Measurements from ENCODE around the gene MAP3K6. TPM values are rescaled to one million over a fixed set of nuclear protein-coding genes. Genes with fewer than 3 reads are reported as not detected.

The MAP3K6 gene
- total RNA-seq, 1 donor from 2014 or later: 45.2 TPM

- Histone ChIP-seq H3K27ac (replicated peaks) (peak overlapping the region; percentile 31), H3K9me3 (replicated peaks) (no peaks in the 10 kb centered on the region), H3K4me3 (no peak overlapping the region), H3K36me3 (no peaks in the 10 kb centered on the region), H3K4me1 (peaks cover 100% of the 10 kb centered on the region), H3K27me3 (ENCODE audit: low read depth) (no peaks in the 10 kb centered on the region)
- TF ChIP-seq, protein P1, sequence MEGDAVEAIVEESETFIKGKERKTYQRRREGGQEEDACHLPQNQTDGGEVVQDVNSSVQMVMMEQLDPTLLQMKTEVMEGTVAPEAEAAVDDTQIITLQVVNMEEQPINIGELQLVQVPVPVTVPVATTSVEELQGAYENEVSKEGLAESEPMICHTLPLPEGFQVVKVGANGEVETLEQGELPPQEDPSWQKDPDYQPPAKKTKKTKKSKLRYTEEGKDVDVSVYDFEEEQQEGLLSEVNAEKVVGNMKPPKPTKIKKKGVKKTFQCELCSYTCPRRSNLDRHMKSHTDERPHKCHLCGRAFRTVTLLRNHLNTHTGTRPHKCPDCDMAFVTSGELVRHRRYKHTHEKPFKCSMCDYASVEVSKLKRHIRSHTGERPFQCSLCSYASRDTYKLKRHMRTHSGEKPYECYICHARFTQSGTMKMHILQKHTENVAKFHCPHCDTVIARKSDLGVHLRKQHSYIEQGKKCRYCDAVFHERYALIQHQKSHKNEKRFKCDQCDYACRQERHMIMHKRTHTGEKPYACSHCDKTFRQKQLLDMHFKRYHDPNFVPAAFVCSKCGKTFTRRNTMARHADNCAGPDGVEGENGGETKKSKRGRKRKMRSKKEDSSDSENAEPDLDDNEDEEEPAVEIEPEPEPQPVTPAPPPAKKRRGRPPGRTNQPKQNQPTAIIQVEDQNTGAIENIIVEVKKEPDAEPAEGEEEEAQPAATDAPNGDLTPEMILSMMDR (IDR thresholded peaks at IDR 0.05; ENCODE audit: borderline replicate concordance): no peak
- no peak for DNase-seq
- intact Hi-C loops (cut with micrococcal nuclease): no loop called here
These were observed 33.6 kb upstream of the MAP3K6 start for GRCh38 chr1:27400082-27400962.

DNA sequence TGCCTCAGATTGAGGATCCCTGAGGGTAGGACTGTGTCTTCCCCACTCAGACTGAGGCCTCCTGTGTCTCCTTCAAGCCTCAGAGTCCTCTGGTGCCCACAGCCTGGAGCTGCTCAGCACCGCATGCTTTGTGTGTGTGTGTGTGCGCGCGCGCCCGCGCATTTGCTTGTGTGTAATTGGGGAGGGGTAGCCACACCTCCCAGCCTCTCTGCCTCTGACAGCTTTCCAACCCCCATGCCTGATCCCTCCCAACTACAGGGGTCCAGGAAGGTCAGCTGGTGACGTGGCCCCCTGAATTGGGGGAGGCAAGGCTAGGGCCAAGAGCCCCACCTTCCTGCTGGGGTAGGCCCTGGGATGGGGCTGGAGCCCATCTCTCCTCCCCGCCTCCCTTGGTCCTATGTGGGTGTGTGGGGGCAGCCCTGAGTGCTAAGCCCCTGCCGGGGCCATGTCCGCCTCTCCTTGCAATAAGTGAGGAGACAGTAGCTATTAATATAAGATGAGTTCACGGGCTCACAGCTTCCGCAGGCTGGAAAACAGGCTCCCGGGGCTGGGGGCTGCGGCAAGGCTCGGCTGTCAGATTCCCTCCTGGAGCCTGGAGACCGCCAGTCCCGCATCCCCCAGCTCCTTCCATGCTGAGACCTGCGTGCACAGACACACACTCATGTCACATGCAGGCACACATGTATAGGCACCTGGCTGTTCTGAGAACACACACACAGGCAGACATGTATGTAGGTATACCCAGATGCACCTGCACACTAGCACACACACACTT, 32.7 kb upstream of the MAP3K6 start:
- Histone ChIP-seq H3K9me3 (replicated peaks) (no peaks in the 10 kb centered on the region), H3K4me3 (no peak overlapping the region), H3K36me3 (no peaks in the 10 kb centered on the region), H3K4me1 (peaks cover 95% of the 10 kb centered on the region), H3K27ac (replicated peaks) (peak overlapping the region; percentile 31), H3K27me3 (ENCODE audit: low read depth) (no peaks in the 10 kb centered on the region)
- DNase-seq: no peak
- TF ChIP-seq, protein P1 (IDR thresholded peaks at IDR 0.05; ENCODE audit: borderline replicate concordance): no peak
- intact Hi-C loops (cut with micrococcal nuclease): loop anchor here (2.0 kb wide), 1 partner anchor 207 kb away; no protein-coding TSS in a partner anchor

GRCh38 chr1:27398405-27399149, 31.8 kb upstream of the MAP3K6 start:
- no peak overlapping the region for H3K4me3 ChIP-seq
- H3K9me3 ChIP-seq (replicated peaks): no peaks in the 10 kb centered on the region
- TF ChIP-seq, protein P1 (IDR thresholded peaks at IDR 0.05; ENCODE audit: borderline replicate concordance): no peak
- peaks cover 87% of the 10 kb centered on the region for H3K4me1 ChIP-seq
- peak overlapping the region; percentile 31 for H3K27ac ChIP-seq (replicated peaks)
- no peaks in the 10 kb centered on the region for H3K27me3 ChIP-seq (ENCODE audit: low read depth)
- H3K36me3 ChIP-seq: no peaks in the 10 kb centered on the region
- DNase-seq: no peak
- intact Hi-C loops (cut with micrococcal nuclease): loop anchor here (2.0 kb wide), 1 partner anchor 208 kb away; no protein-coding TSS in a partner anchor

GRCh38 chr1:27397749-27398148, 31.0 kb upstream of the MAP3K6 start:
- H3K27me3 ChIP-seq (ENCODE audit: low read depth): no peaks in the 10 kb centered on the region
- peak overlapping the region; percentile 66 for H3K27ac ChIP-seq (replicated peaks)
- H3K36me3 ChIP-seq: no peaks in the 10 kb centered on the region
- H3K4me3 ChIP-seq: no peak overlapping the region
- TF ChIP-seq, protein P1 (IDR thresholded peaks at IDR 0.05; ENCODE audit: borderline replicate concordance): no peak
- no peak for DNase-seq
- intact Hi-C loops (cut with micrococcal nuclease): loop anchor here (2.0 kb wide), 1 partner anchor 209 kb away; no protein-coding TSS in a partner anchor
- no peaks in the 10 kb centered on the region for H3K9me3 ChIP-seq (replicated peaks)
- H3K4me1 ChIP-seq: peaks cover 81% of the 10 kb centered on the region

DNA sequence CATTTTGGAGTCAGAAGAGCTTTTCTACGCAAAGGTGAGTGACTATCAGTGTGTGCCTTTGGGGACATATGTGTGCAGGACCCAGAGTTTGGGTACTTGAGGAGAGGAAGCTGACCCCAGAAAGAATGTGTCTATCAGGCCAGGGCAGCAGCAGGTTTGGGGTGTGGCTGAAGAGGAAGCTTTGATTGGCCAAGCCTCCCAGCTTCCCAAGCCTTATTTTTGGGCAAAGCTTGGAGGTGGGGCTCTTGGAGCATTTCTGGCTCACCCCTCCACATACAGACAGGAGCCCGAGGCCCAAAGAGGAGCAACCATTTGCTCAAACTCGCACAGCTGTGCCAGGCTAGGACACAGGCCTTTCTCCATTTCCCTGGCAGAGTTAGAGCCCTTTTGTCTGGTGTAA, 30.3 kb upstream of the MAP3K6 start:
- Histone ChIP-seq H3K4me3 (no peak overlapping the region), H3K27ac (replicated peaks) (peak overlapping the region; percentile 66), H3K9me3 (replicated peaks) (no peaks in the 10 kb centered on the region), H3K4me1 (peaks cover 79% of the 10 kb centered on the region), H3K27me3 (ENCODE audit: low read depth) (no peaks in the 10 kb centered on the region), H3K36me3 (no peaks in the 10 kb centered on the region)
- intact Hi-C loops (cut with micrococcal nuclease): no loop called here
- TF ChIP-seq, protein P1 (IDR thresholded peaks at IDR 0.05; ENCODE audit: borderline replicate concordance): no peak
- no peak for DNase-seq

Measured in left ventricle myocardium inferior (tissue), 1 donor.